Stimulated activated naive CD4-positive, alpha-beta T cell (primary cell): Measurements from ENCODE around the gene AGAP5.

ENCODE experiments used
- DNase-seq, 6 experiments: peaks; one replicate each; lab custom pipeline; 2025; lab: John Stamatoyannopoulos, UW

Gene AGAP5

DNA sequence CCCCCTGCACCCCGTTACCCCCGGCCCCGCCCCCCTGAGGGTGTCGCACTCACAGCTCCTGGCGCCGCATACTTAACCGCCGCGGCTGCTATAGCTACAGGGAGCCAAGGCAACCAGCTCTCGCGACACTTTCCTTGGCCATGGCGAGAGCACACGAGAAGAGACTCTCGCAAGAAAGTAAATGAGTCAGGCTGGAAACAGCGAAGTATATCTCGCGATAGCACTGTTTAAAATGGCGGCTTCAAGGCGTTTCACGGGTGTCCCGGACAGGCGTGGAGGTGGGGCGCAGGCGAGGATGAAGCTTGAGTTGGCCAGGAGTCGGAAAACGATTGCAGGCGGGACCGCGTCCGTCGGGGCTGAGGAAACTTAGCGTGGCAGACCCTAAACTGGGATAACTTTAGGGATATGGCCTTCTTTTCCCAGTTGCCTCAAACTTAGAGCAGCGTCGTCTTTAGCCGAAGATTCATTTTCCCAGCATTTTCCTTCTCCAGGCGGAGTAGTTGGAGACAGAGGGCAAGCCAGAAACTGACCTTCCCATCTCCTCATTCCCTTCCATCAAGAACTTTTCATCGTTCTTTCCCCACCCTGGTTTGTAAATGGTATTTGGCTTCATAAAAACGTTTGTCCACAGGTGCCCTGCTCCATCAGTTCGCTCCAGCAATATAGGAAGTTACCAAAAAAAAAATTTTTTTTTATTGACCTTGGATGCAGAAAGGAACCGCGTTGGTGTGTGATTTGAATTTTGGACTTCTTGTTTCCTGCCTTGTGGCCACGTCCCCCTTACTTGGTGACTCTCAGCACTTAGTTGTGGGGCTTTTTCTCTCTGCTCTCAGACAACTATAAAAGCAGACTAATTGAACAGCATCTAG, 71.8 kb downstream of the AGAP5 start:
- peak; percentile 84 to 94 (median 92) for DNase-seq

DNA sequence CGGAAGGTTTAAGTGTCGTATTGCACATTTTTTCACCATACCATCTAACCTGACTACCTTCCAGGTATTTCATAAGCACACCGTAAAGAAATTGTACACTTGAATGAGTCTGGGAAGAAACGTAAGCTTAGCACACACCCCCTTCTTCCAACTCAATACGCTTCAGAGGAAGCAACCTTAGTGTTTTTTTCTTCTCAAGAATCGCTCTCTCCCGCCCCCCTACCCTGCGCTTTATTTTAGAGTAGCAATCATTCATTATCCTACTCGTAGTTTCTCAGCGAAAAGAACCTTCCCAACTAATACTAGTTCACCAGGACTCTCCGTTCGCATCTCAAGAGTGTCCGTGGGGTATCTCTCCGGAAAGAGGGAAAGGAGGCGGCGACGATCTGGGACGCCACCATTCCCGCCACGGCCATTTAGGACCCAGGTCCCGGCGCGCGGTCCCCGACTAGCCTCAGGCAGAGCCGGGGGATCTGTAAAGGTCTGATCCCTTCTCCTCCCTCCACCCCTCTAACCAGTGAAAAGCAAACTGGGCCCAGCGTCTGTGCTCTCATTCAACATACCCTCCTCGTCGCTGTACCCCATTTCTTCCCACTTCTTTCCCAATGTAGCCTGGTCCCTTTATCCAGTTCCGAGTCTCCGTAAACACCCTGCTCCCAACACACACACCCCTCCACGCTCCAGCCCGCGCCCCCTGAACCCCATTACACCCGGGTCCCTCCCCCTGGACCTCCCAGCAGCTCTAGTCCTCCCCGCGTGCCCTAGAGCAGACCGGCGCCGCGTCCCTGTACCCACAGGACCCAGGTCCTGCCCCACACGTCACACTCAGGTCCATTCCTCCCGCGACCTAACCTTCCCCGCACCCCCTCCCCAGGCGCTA, 72.7 kb downstream of the AGAP5 start:
- peak in 3 of 6 experiments; percentile 1 to 32 (median 8) for DNase-seq
